ENCODE data around the gene NRGN. TPM values are rescaled to one million over a fixed set of nuclear protein-coding genes. Genes with fewer than 3 reads are reported as not detected.

Gene NRGN
- total RNA-seq, 1 experiment from 2014 or later = 2.9 TPM

DNA sequence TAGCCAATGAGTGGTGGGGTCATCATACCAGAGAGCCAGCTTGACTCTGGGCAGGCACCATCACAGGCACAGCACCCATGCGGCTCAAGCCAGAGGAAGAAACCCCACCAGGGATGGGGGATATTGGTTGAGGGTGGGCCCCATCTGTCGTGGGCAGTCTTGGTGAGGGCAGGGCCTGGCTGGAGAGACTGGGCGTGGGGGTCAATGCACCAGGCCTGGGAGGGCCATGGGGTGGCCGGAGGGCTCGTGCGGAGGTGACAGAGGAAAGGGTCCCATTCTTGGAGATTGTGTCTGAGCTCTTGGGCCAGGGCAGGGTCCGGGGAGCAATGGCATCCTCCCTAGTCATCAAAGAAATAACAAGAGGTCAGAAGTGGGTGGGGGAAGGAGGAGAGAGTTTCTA is 13.9 kb downstream of the NRGN start:
- ATAC-seq (no peak), DNase-seq (ENCODE audit: low spot score) (no peak)
- Mint-ChIP-seq H3K36me3 (no peaks in the 10 kb centered on the region), H3K9me3 (no peaks in the 10 kb centered on the region), H3K4me3 (no peak overlapping the region), H3K4me1 (peaks cover 45% of the 10 kb centered on the region), H3K27ac (no peak overlapping the region), H3K27me3 (ENCODE audit: low read depth) (peaks cover 100% of the 10 kb centered on the region)
- POLR2A ChIA-PET = no interaction called here
- TF ChIP-seq, protein P1, sequence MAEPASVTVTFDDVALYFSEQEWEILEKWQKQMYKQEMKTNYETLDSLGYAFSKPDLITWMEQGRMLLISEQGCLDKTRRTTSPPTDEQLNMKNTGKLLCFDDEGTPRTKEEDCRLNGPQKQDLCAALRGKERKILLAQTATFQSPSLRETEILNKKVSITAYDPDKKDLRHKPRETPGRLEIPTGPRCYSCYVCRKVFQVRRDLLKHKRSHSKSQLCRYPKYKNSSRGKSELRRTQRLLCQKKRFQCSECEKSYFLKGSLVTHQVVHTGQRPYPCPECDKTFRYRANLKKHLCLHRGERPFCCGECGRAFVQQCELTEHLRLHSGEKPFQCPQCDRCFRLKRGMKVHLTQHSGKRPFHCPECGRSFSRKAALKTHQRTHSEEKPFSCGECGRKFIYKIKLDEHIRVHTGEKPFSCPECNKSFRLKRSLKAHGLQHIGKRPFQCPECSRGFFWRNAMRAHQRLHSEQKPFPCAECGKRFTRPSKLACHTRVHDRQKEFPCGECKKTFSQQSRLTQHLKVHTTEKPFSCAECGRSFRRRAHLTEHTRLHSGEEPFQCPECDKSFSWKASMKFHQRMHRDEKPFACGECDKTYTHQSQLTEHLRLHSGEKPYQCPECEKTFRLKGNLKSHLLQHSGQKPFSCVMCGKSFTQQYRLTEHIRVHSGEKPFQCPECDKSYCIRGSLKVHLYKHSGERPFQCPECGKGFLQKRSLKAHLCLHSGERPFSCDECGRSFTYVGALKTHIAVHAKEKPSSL (CRISPR knock-in tag; conservative IDR thresholded peaks at IDR 0.05) = no peak
- TF ChIP-seq ZNF121 (CRISPR knock-in tag; IDR thresholded peaks at IDR 0.05) (no peak), ESRRA (CRISPR knock-in tag; IDR thresholded peaks at IDR 0.05; ENCODE audit: borderline replicate concordance) (no peak), RELA (CRISPR knock-in tag; IDR thresholded peaks at IDR 0.05; ENCODE audit: borderline replicate concordance) (no peak), EMX1 (CRISPR knock-in tag; IDR thresholded peaks at IDR 0.05) (no peak), CREM (CRISPR knock-in tag; IDR thresholded peaks at IDR 0.05) (no peak), ATF1 (CRISPR knock-in tag; IDR thresholded peaks at IDR 0.05) (no peak), SMAD3 (CRISPR knock-in tag; IDR thresholded peaks at IDR 0.05; ENCODE audit: borderline replicate concordance) (no peak), GRHL2 (CRISPR knock-in tag; IDR thresholded peaks at IDR 0.05; ENCODE audit: insufficient replicate concordance, severe bottlenecking) (no peak), TEAD1 (CRISPR knock-in tag; IDR thresholded peaks at IDR 0.05) (no peak), GABPB1 (CRISPR knock-in tag; IDR thresholded peaks at IDR 0.05) (no peak), NFYB (CRISPR knock-in tag; conservative IDR thresholded peaks at IDR 0.05; ENCODE audit: low read depth) (no peak), RORB (CRISPR knock-in tag; IDR thresholded peaks at IDR 0.05) (no peak)
- TF ChIP-seq, protein P2, sequence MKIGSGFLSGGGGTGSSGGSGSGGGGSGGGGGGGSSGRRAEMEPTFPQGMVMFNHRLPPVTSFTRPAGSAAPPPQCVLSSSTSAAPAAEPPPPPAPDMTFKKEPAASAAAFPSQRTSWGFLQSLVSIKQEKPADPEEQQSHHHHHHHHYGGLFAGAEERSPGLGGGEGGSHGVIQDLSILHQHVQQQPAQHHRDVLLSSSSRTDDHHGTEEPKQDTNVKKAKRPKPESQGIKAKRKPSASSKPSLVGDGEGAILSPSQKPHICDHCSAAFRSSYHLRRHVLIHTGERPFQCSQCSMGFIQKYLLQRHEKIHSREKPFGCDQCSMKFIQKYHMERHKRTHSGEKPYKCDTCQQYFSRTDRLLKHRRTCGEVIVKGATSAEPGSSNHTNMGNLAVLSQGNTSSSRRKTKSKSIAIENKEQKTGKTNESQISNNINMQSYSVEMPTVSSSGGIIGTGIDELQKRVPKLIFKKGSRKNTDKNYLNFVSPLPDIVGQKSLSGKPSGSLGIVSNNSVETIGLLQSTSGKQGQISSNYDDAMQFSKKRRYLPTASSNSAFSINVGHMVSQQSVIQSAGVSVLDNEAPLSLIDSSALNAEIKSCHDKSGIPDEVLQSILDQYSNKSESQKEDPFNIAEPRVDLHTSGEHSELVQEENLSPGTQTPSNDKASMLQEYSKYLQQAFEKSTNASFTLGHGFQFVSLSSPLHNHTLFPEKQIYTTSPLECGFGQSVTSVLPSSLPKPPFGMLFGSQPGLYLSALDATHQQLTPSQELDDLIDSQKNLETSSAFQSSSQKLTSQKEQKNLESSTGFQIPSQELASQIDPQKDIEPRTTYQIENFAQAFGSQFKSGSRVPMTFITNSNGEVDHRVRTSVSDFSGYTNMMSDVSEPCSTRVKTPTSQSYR (CRISPR knock-in tag; IDR thresholded peaks at IDR 0.05) = no peak
- TF ChIP-seq, protein P3, sequence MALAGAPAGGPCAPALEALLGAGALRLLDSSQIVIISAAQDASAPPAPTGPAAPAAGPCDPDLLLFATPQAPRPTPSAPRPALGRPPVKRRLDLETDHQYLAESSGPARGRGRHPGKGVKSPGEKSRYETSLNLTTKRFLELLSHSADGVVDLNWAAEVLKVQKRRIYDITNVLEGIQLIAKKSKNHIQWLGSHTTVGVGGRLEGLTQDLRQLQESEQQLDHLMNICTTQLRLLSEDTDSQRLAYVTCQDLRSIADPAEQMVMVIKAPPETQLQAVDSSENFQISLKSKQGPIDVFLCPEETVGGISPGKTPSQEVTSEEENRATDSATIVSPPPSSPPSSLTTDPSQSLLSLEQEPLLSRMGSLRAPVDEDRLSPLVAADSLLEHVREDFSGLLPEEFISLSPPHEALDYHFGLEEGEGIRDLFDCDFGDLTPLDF (CRISPR knock-in tag; IDR thresholded peaks at IDR 0.05) = no peak
- TF ChIP-seq, protein P4, sequence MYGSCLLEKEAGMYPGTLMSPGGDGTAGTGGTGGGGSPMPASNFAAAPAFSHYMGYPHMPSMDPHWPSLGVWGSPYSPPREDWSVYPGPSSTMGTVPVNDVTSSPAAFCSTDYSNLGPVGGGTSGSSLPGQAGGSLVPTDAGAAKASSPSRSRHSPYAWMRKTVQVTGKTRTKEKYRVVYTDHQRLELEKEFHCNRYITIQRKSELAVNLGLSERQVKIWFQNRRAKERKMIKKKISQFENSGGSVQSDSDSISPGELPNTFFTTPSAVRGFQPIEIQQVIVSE (CRISPR knock-in tag; IDR thresholded peaks at IDR 0.05; ENCODE audit: borderline replicate concordance) = no peak
- TF ChIP-seq, protein P5, sequence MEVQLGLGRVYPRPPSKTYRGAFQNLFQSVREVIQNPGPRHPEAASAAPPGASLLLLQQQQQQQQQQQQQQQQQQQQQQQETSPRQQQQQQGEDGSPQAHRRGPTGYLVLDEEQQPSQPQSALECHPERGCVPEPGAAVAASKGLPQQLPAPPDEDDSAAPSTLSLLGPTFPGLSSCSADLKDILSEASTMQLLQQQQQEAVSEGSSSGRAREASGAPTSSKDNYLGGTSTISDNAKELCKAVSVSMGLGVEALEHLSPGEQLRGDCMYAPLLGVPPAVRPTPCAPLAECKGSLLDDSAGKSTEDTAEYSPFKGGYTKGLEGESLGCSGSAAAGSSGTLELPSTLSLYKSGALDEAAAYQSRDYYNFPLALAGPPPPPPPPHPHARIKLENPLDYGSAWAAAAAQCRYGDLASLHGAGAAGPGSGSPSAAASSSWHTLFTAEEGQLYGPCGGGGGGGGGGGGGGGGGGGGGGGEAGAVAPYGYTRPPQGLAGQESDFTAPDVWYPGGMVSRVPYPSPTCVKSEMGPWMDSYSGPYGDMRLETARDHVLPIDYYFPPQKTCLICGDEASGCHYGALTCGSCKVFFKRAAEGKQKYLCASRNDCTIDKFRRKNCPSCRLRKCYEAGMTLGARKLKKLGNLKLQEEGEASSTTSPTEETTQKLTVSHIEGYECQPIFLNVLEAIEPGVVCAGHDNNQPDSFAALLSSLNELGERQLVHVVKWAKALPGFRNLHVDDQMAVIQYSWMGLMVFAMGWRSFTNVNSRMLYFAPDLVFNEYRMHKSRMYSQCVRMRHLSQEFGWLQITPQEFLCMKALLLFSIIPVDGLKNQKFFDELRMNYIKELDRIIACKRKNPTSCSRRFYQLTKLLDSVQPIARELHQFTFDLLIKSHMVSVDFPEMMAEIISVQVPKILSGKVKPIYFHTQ (CRISPR knock-in tag; IDR thresholded peaks at IDR 0.05) = no peak
- TF ChIP-seq, protein P6, sequence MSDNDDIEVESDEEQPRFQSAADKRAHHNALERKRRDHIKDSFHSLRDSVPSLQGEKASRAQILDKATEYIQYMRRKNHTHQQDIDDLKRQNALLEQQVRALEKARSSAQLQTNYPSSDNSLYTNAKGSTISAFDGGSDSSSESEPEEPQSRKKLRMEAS (CRISPR knock-in tag; IDR thresholded peaks at IDR 0.05) = no peak
- CTCF ChIA-PET = interaction anchor here (0.6 to 2.2 kb wide), 8 partner anchors 10 to 123 kb away, joined by 3 to 10 read pairs (median 3); partner anchors contain the start of genes NRGN and ROBO3
